Endothelial cell of umbilical vein (primary cell): Measurements from ENCODE around the gene PRKCG. TPM values are rescaled to one million over a fixed set of nuclear protein-coding genes. Genes with fewer than 3 reads are reported as not detected.

Experiments
- BruUV-seq: library from RNA; stranded (reverse); fragments of 400-500 nt; replicated peaks from 2 replicates; lab custom pipeline; 2021; lab: Mats Ljungman, UMichigan
- CTCF ChIA-PET: fragments of 300-600, 350-600 bp; sonication (Branson Sonifier 250); formaldehyde crosslinking; loops from one replicate; lab custom pipeline; 2021; ENCODE audit warnings: antibody characterized with exemption, inconsistent platforms; lab: Charles Lee
- POLR2A ChIA-PET: fragments of 300-600, 350-600 bp; sonication (Branson Sonifier 250); formaldehyde crosslinking; loops from one replicate; lab custom pipeline; 2021; ENCODE audit warnings: antibody characterized with exemption, inconsistent platforms; lab: Charles Lee
- DNase-seq: peaks from one replicate; pipeline ENCODE4 v3.0.0-alpha.2; 2011; ENCODE audit warnings: low read depth, low spot score
- FAIRE-seq: peaks from 2 replicates; lab custom pipeline; 2011; peaks lifted over from hg19 to GRCh38; lab: Jason Lieb, UNC
- H2AFZ ChIP-seq: 2 replicates; pipeline ENCODE4 v1.6.0; 2012; ENCODE audit warnings: low read depth, low read length, control low read depth, inconsistent platforms
- H3K27ac ChIP-seq: 2 replicates; pipeline ENCODE4 v1.5.1; 2011; ENCODE audit warnings: low read depth, mild to moderate bottlenecking, control low read depth, low read length, moderate library complexity; ENCODE audit not compliant: insufficient read depth
- H3K27me3 ChIP-seq, 2 experiments: 2 replicates each; pipeline versions ENCODE4 v1.6.0 to v1.6.1; 2011; ENCODE audit warnings: low read length in 2 of 2, mixed read lengths in 1 of 2; ENCODE audit not compliant: control insufficient read depth in 2 of 2, insufficient read depth in 2 of 2
- H3K36me3 ChIP-seq, 2 experiments: 2 replicates in 1 of 2; 3 replicates in 1 of 2; pipeline ENCODE4 v1.5.1; 2011; ENCODE audit warnings: low read length in 2 of 2, mild to moderate bottlenecking in 1 of 2, moderate library complexity in 1 of 2; ENCODE audit not compliant: control insufficient read depth in 2 of 2, insufficient read depth in 2 of 2; ENCODE audit errors: extremely low read depth in 1 of 2
- H3K4me1 ChIP-seq: 3 replicates; pipeline ENCODE4 v1.5.1; 2011; ENCODE audit warnings: mild to moderate bottlenecking, low read length; ENCODE audit not compliant: control insufficient read depth, insufficient read depth; ENCODE audit errors: extremely low read depth
- H3K4me2 ChIP-seq: 2 replicates; pipeline ENCODE4 v1.6.1; 2011; ENCODE audit warnings: low read length, control low read depth, mixed read lengths; ENCODE audit not compliant: insufficient read depth
- H3K4me3 ChIP-seq, 3 experiments: fragments of 200-600 bp in 1 of 3; sonication (generic), shearing (Covaris generic) in 1 of 3; replicated peaks in 1 of 3; 2 replicates each; pipeline ENCODE4 v1.5.1; 2011 to 2016; ENCODE audit warnings: control low read depth in 3 of 3, low read length in 3 of 3, mild to moderate bottlenecking in 2 of 3, inconsistent platforms in 1 of 3, low read depth in 1 of 3, moderate library complexity in 1 of 3; ENCODE audit not compliant: insufficient read depth in 1 of 3
- H3K79me2 ChIP-seq: 2 replicates; pipeline ENCODE4 v1.6.0; 2012; ENCODE audit warnings: low read length, inconsistent platforms; ENCODE audit not compliant: control insufficient read depth, insufficient read depth
- H3K9ac ChIP-seq: replicated peaks from 2 replicates; pipeline ENCODE3; 2011; ENCODE audit warnings: low read length, control low read depth; ENCODE audit not compliant: insufficient read depth; ENCODE audit errors: extremely low read depth
- H3K9me1 ChIP-seq: replicated peaks from 3 replicates; pipeline ENCODE4 v1.6.0; 2011; ENCODE audit warnings: mild to moderate bottlenecking, low read length; ENCODE audit not compliant: control insufficient read depth, insufficient read depth; ENCODE audit errors: extremely low read depth
- H3K9me3 ChIP-seq: replicated peaks from 2 replicates; pipeline ENCODE4 v1.5.1; 2012; ENCODE audit warnings: low read length, inconsistent platforms; ENCODE audit not compliant: control insufficient read depth, insufficient read depth
- H4K20me1 ChIP-seq: replicated peaks from 2 replicates; pipeline ENCODE3; 2011; ENCODE audit warnings: mild to moderate bottlenecking, low read length; ENCODE audit not compliant: control insufficient read depth, insufficient read depth; ENCODE audit errors: extremely low read depth
- CTCF ChIP-seq, 2 donors: IDR thresholded peaks; 1 replicate in 1 of 2; 2 replicates in 1 of 2; pipeline ENCODE4 v1.5.1; 2011; ENCODE audit warnings: low read length in 2 of 2, mild to moderate bottlenecking in 2 of 2, moderate library complexity in 2 of 2, control low read depth in 1 of 2, inconsistent platforms in 1 of 2, low read depth in 1 of 2; ENCODE audit not compliant: insufficient read depth in 1 of 2; ENCODE audit errors: extremely low read depth in 1 of 2
- EZH2 ChIP-seq: IDR thresholded peaks from 2 replicates; pipeline ENCODE4 v1.6.1; 2012; ENCODE audit warnings: borderline replicate concordance, low read depth, mild to moderate bottlenecking, moderate library complexity, low read length, inconsistent platforms; ENCODE audit not compliant: severe bottlenecking
- FOS ChIP-seq: IDR thresholded peaks from 2 replicates; pipeline ENCODE4 v1.6.1; 2011; ENCODE audit warnings: mild to moderate bottlenecking, low read length, moderate library complexity, borderline replicate concordance; ENCODE audit not compliant: insufficient read depth
- GATA2 ChIP-seq: IDR thresholded peaks from 2 replicates; pipeline ENCODE4 v1.7.0; 2011; ENCODE audit warnings: low read depth, mild to moderate bottlenecking, moderate library complexity, mixed read lengths, low read length; ENCODE audit not compliant: insufficient read length, insufficient read depth
- JUN ChIP-seq: IDR thresholded peaks from 2 replicates; pipeline ENCODE4 v1.6.1; 2011; ENCODE audit warnings: borderline replicate concordance, low read depth; ENCODE audit not compliant: insufficient read length, insufficient read depth
- MAX ChIP-seq: IDR thresholded peaks from 2 replicates; pipeline ENCODE4 v1.6.1; 2011; ENCODE audit not compliant: insufficient read depth, insufficient read length
- MYC ChIP-seq: IDR thresholded peaks from one replicate; pipeline ENCODE4 v1.6.1; 2011; ENCODE audit warnings: mild to moderate bottlenecking, low read depth, low read length
- POLR2A ChIP-seq: IDR thresholded peaks from 2 replicates; pipeline ENCODE4 v1.6.1; 2012; ENCODE audit warnings: low read depth, mild to moderate bottlenecking, control low read depth, low read length
- POLR2AphosphoS5 ChIP-seq: IDR thresholded peaks from 2 replicates; pipeline ENCODE4 v1.6.1; 2012; ENCODE audit warnings: low read depth, mild to moderate bottlenecking, control low read depth, low read length, moderate library complexity; ENCODE audit not compliant: insufficient read depth
- dilution Hi-C: fragments of 300-500 bp; cut with MboI; formaldehyde crosslinking; loops from one replicate; pipeline ENCODE4 v1.15.0; 2019; ENCODE audit warnings: low sequenced_read_pairs; ENCODE audit not compliant: extremely low pct_ligation_motif_present
- intact Hi-C: fragments of 100-400 bp; cut with micrococcal nuclease; formaldehyde crosslinking; loops from one replicate; pipeline ENCODE4 v1.10.0; 2022
- polyA plus RNA-seq, 4 experiments: library from polyadenylated mRNA; depleted of rRNA in 3 of 4; stranded (reverse) in 3 of 4; unstranded in 1 of 4; fragments of >200 nt; gene quantifications; 2 replicates each; pipeline versions ENCODE4 v1.2.1 to v1.2.3, GENCODE V29; 2011 to 2012; ENCODE audit warnings: missing spikeins in 1 of 4
- total RNA-seq: library from RNA; stranded (reverse); gene quantifications from 2 replicates; pipeline ENCODE4 v1.2.3, GENCODE V29; 2021

The PRKCG gene
- total and polyA plus RNA-seq, 2 donors (not counting 3 experiments of a cell fraction or from before 2014, with no cell fraction given) = 0.07 TPM; not detected in 1

GRCh38 chr19:53896682-53897081 is 14.7 kb downstream of the PRKCG start:
- Histone ChIP-seq H3K27me3 (peaks cover 4 to 12% of the 10 kb centered on the region in 2 experiments), H2AFZ (no peak overlapping the region), H3K27ac (no peak overlapping the region), H3K36me3 (no peaks in the 10 kb centered on the region), H3K4me1 (no peaks in the 10 kb centered on the region), H3K9me1 (no peaks in the 10 kb centered on the region), H3K4me2 (no peak overlapping the region), H3K9ac (no peak overlapping the region), H4K20me1 (no peaks in the 10 kb centered on the region), H3K79me2 (no peaks in the 10 kb centered on the region), H3K9me3 (no peaks in the 10 kb centered on the region), H3K4me3 (no peak overlapping the region)
- intact Hi-C loops = no loop called here
- DNase-seq = no peak
- FAIRE-seq = no peak
- BruUV-seq = no TSS peak
- TF ChIP-seq POLR2AphosphoS5 (no peak), JUN (no peak), CTCF (IDR thresholded peaks at IDR 0.05; ENCODE audit: extremely low read depth in 1 of 2, insufficient read depth in 1 of 2, low read depth in 1 of 2, low read length in 2 of 2) (no peak), EZH2 (no peak)
- POLR2A ChIA-PET = no interaction called here
- dilution Hi-C loops = no loop called here
- CTCF ChIA-PET = interaction anchor here (0.6 to 2.2 kb wide), 2 partner anchors 127 to 166 kb away, joined by 3 to 8 read pairs; no protein-coding TSS in a partner anchor

- dilution Hi-C loops = no loop called here
- FAIRE-seq = no peak
- POLR2A ChIA-PET = no interaction called here
Observed at GRCh38 chr19:53897459-53897858, 15.5 kb downstream of the PRKCG start.

More at GRCh38 chr19:53897459-53897858, 15.5 kb downstream of the PRKCG start:
- TF ChIP-seq MYC (no peak), POLR2AphosphoS5 (no peak), GATA2 (no peak), CTCF (IDR thresholded peaks at IDR 0.05; ENCODE audit: extremely low read depth in 1 of 2, insufficient read depth in 1 of 2, low read depth in 1 of 2, low read length in 2 of 2) (no peak), JUN (no peak), FOS (no peak), MAX (no peak), POLR2A (no peak), EZH2 (no peak)
- H3K9me1 ChIP-seq = no peaks in the 10 kb centered on the region
- CTCF ChIA-PET = interaction anchor here (0.8 to 2.2 kb wide), 3 partner anchors 38 to 132 kb away, joined by 3 to 8 read pairs (median 5); no protein-coding TSS in a partner anchor
- H3K4me3 ChIP-seq = no peak overlapping the region
- no peaks in the 10 kb centered on the region for H3K4me1 ChIP-seq
- no peak overlapping the region for H2AFZ ChIP-seq
- H3K36me3 ChIP-seq = no peaks in the 10 kb centered on the region
- no peaks in the 10 kb centered on the region for H3K79me2 ChIP-seq
- intact Hi-C loops = no loop called here
- H3K4me2 ChIP-seq = no peak overlapping the region
- H3K9ac ChIP-seq = no peak overlapping the region
- no peaks in the 10 kb centered on the region for H3K9me3 ChIP-seq
- H3K27ac ChIP-seq = no peak overlapping the region
- BruUV-seq = no TSS peak
- no peaks in the 10 kb centered on the region for H4K20me1 ChIP-seq
- H3K27me3 ChIP-seq = peaks cover 4 to 12% of the 10 kb centered on the region in 2 experiments
- DNase-seq = no peak
